SHP77 treated with DMSO at 0.1 percent for 48 hours (cell line): ENCODE data around the gene OASL.

ENCODE experiments used
- DNase-seq: peaks from one replicate; lab custom pipeline; 2025; lab: John Stamatoyannopoulos, UW

Gene OASL

DNA sequence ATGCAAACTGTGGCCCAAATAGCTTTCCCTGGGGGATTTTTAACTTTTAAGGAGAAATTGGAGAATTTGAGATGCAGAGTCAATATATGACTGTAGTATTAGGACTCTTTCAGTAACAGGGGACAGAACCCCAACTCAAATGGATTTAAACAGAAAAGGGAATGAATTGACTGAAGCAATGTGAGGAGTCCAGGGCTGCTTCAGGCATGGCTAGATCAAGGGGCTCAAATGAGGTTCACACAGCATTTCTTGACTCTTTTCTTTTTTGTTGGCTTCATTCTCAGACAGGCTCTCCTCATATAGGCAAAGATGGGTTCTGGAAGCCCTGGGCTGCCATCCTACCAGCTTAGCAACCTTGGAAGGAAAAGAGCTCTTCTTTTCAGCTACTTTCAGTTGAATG is 47.1 kb downstream of the OASL start:
- DNase-seq: no peak

DNA sequence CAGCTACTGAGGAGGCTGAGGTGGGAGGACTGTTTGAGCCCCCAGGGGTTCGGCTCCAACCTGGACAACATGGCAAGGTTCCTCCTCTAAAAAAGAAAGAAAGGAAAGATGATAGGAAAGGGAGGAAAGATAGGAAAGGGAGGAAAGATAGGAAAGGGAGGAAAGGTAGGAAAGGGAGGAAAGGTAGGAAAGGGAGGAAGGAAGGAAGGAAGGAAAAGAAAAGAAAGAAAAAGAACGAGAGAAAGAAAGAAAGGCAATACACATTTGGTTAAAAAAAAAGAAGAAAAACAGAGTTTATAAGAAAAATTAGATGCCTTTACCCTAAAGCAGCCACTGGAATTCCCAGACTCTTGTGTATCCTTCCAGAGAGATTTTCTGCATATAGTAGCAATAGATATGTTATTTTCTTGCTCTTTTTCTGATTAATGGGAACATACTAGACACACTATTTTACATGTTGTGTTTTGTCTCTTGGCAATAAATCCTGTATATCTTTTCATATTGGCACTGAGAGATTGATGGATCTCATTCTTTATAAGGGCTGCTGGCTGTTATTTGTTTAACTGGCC is 48.5 kb downstream of the OASL start:
- DNase-seq: no peak

DNA sequence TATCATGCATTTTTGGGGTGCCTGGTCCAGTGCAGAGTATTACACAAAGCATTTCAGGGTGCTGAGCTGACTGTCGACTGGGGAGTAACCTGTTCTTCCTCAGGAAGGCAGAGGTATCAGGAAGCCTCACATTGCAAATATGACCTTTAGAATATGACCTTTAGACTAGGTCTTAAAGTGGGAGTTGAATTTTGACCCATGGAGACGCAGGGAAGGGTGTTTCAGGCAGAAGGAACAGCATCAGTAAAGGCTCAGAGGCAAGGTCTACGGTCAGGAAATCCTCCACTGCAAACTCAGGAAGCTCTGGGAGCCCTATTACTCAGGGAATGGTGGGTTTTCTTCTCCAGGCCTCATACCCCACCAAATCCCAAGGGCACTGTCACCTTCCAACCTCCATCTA is 49.4 kb downstream of the OASL start:
- no peak for DNase-seq

DNA sequence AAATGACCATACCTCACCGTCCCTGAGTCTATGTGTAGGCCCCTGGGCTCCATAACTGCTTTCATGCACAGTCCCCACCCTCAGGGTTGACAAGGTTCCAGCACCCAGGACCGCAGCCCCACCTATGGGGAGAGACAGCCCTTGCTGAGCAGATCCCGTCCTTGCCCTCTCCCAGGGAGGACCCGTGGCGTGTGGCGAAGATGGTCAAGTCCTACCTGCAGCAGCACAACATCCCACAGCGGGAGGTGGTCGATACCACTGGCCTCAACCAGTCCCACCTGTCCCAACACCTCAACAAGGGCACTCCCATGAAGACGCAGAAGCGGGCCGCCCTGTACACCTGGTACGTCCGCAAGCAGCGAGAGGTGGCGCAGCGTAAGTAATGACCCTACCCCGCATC is 50.4 kb downstream of the OASL start:
- DNase-seq: no peak

DNA sequence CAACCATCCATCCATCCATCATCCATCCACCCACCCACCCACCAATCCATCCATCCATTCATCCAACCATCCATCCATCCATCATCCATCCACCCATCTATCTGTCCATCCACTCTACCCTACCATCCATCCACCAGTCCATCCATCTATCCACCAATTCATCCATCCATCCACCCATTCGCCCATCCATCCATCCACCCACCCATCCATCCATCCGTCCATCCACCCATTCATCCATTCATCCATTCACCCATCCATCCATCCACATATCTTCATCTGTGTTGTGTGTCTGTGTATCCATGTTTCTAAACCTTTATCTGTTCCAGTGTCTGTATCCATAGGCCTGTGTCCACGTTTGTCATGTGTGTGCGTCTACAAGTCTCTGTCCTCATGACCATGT is 50.8 kb downstream of the OASL start:
- no peak for DNase-seq

DNA sequence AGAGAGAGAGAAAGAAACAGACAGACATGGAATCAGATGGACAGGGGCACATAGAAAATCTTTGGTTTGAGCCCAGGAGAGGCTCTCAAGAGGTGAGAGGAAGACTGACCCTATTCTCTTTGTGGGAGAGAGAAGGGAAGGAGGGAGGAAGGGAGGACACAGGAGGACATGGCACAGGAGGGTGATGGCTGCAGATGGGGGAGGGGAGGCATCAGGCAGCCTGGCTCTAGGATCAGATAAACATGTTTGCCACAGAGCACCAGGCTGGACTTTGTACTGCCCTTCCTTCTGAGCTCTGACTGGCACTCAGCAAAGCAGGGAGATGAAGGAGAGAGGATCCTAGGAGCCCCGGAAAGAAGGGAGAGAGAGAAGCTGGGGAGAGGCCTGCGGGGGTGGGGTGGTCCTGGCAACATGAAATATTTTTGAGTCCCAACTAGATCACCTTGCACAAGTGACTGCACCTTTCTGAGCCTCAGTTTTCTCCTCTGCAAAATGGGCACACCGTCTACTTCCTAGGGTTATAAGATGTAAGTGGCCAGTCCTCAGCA is 54.6 kb downstream of the OASL start:
- DNase-seq: no peak

DNA sequence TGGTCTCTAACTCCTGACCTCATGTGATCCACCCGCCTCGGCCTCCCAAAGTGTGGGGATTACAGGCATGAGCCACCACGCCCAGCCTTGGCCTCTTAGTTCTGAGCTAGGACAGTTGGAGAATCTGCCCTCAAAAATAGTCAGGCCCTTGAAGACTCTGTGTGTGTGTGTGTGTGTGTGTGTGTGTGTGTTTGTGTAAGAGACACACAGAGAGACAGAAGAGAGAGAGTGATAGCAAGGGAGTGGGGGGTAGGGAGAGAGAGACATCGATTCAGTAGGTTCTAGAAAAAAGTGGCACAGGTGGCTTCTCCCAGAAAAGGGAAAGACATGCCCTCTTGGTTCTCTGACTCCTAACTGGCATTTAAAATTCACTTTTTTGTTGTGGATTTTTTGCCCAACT is 55.3 kb downstream of the OASL start:
- DNase-seq: no peak

DNA sequence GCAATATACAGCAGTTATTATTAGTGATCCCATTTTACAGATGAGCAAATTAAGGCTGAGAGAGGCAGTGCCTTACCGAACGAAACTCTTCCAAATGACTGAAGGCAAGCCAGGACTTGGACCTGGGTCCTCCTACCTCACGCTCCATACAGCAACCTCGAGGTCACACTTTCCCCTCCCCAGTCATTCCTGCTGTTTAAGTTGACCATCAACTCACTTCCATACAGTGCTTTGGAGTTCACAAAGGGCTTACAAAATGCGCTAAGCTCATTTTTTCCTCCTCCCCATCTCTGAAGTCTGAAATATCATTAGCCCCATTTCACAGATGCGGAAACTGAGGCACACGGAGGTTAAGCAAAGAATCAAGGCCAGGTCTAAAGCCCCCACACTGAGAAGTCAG is 56.4 kb downstream of the OASL start:
- no peak for DNase-seq

DNA sequence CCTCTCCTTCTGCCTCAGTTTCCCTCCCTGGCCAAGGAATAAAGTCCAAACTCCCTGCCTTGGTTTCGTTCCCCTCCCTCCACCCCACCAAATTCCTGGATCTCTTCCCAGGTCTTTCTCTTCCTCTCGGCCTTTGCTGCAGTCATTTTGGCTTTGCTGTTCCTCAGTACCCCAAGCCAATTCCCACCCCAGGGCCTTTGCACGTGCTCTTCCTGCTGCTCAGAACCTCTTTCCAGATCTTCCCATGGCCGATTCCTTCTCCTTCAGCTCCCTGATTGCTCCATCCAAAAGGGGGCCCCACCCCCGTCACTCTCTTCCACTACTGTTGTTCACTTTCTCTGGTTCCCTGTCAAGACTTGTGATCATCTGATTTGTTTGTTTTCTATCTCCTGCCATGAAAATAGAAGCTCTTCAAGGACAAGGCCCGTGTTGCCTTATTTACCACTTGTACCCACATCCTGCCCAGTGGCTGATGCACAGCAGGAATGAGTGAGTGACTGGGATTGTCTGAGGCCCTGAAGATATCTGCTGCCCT is 57.6 kb downstream of the OASL start:
- no peak for DNase-seq

DNA sequence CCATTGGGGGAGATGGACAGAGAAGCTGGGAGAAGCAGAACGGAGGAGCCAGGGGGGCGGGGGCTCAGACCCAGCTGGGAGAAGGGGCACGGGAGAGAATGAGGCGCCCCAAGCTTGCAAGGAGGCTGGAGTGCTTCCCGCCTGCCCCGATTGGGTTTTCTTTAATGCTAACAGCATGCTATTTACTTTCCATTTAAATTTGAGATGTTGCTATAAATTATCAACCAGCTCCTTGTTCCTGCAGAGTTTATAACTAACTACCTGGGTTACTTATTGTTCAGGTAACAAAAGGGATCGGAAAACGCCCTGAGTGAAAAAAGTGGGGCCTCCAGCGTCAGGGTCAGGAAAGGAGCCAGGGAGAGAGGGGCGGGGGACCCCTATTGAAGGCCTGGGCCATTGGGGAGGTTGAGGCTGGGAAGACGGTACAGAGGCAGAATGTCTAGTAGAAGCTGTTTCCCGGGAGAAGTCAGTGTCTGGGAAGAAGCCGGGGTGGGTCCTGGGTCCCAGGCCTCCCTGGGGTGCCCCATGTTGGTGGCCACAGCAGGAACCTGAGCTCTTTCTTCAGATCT is 58.2 kb downstream of the OASL start:
- no peak for DNase-seq

DNA sequence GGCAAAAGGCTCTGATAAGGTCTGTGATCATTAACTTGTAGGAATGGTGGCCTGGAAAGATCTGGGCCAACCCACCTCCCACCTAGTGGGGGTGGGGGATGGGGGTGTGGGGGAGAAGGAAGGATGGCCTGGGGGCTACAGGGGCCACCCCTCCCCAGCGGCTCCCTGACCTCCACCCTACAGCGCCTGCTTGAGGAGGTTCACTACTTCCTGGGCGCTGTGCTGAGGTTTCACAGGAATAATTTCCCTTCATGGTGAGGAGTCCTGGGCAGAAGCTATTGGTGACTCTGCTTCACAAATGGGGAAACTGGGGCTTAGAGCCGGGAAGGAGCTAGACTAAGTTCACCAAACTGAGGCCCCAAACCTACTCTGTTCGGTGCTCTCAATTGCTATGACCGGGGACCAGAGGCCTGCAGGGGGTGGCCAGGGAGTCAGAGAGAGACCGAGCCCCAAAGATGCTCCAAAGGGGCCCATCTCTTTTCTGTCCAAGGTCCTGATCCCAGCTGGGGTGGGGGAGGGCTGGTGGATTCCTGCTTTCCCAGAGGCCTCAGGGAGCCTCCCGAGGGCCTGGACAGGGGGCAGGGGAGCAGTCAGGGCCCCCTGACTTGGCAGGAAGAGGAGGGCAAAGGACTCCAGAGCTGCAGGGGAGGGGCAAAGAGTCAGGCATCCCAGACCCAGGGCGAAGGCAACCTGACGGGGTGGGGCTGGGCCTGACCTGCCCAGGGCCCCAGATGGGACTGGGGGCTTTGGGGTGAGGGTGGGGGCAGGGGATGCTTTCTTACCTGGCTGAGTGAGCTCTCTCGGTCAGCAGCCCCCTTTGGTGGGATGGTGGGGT is 59.0 kb downstream of the OASL start:
- no peak for DNase-seq

DNA sequence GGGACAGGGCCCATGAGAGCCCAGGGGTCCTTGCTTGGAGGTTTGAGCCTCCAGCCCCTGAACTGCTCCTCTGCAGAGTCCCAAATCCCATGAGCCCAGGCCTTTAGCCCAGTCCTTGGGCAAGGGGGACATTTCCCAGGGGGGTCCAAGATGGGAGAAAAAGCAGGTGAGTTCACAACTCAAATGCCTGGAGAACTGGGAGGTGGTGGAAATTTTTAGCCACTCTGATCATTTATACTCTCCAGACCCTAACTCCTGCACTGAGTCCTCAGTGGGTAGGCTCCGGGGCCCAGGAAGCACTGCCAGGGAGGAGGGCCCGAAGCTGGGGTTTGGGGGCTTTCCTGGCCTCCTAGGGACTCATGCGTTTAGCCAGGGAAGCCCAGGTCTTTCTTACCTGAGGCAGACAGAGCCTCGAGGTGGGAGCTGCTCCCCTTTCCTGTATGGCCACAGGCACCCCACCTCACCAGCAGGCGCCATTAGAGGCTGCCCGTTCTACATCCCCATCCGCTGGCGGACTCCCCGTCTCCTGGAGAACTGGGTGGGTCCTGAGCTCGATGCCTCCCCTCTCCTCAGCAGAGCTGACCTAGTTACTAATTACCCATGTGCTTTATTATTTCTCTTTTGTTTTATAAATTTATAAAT is 59.7 kb downstream of the OASL start:
- DNase-seq: no peak

DNA sequence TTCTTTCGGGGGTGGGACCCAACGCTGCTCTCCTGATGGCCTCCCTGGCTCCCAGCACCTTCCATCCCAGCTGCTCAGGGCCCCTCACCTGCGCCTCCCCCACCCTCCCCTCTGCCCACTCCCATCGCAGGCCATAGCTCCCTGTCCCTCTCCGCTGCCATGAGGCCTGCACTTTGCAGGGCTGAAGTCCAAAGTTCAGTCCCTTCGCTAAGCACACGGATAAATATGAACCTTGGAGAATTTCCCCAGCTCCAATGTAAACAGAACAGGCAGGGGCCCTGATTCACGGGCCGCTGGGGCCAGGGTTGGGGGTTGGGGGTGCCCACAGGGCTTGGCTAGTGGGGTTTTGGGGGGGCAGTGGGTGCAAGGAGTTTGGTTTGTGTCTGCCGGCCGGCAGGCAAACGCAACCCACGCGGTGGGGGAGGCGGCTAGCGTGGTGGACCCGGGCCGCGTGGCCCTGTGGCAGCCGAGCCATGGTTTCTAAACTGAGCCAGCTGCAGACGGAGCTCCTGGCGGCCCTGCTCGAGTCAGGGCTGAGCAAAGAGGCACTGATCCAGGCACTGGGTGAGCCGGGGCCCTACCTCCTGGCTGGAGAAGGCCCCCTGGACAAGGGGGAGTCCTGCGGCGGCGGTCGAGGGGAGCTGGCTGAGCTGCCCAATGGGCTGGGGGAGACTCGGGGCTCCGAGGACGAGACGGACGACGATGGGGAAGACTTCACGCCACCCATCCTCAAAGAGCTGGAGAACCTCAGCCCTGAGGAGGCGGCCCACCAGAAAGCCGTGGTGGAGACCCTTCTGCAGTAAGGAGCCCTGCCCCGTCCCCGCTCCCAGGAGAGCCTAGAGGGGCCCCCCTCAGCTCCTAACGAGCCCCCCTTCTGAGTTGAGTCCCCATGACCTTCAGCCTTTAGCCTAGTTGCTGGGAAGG is 60.5 kb downstream of the OASL start, which contains the start of gene HNF1A:
Gene HNF1A, plus strand, starts transcription at position 248 of the 924 bp plus-strand sequence. Its CDS starts 226 bp downstream, at position 474.
- no peak for DNase-seq

DNA sequence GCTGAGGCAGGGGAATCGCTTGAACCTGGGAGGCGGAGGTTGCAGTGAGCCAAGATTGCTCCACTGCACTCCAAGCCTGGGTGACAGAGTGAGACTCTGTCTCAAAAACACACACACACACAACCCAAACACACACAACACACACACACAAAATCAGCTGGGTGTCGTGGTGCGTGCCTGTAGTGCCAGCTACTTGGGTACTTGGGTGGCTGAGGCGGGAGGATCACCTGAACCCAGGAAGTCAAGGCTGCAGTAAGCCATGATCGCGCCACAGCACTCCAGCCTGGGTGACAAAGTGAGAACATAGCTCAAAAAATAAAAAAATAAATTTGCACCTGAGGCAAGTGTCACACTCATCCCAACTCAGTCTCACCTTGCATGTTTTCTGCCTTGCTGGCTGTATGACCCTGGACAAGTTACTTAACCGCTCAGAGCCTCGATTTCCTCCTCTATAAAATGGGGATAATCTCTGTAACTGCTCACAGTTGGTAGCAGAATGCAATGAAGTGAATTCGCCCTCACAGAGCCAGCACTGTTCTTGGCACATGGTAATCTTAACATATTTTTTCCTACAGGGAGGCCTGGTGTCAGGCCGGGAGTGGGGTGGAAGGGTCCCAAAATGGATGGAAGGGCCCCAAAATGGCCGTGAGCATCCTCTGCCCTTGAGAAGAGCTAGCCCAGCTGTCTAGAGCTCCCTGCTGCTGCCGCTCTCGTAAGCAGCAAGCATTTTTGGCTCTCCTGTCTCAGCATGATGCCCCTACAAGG is 61.3 kb downstream of the OASL start:
- DNase-seq: no peak

DNA sequence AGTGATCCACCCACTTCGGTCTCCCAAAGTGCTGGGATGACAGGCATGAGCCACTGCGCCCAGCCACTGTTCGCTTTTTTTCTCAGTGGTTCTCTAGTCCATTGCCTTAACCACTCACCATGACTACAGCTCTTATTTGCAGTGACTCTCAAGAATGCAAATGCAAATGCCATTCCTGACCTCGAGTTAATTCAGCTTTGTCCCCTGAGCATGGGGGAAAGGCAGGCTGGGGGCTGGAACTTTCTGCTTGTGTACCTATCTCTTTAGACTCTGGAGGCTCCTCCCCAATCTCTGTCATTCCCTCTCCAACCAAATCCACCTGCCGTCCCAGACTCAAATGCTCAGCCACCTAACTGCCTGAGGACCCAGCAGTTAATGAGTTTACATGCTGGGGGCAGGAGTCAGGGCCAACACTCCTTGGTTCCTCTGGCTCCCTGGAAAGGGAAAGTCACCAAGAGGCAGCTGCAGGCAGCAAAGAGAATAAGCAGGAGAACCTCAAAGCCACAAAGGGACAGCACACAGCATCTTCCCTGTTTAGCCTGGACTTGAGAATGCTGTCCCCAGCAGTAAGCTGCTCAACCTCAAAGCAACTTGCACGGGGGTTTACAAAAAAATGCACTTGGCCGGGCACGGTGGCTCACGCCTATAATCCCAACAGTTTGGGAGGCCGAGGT is 66.0 kb downstream of the OASL start:
- DNase-seq: no peak

DNA sequence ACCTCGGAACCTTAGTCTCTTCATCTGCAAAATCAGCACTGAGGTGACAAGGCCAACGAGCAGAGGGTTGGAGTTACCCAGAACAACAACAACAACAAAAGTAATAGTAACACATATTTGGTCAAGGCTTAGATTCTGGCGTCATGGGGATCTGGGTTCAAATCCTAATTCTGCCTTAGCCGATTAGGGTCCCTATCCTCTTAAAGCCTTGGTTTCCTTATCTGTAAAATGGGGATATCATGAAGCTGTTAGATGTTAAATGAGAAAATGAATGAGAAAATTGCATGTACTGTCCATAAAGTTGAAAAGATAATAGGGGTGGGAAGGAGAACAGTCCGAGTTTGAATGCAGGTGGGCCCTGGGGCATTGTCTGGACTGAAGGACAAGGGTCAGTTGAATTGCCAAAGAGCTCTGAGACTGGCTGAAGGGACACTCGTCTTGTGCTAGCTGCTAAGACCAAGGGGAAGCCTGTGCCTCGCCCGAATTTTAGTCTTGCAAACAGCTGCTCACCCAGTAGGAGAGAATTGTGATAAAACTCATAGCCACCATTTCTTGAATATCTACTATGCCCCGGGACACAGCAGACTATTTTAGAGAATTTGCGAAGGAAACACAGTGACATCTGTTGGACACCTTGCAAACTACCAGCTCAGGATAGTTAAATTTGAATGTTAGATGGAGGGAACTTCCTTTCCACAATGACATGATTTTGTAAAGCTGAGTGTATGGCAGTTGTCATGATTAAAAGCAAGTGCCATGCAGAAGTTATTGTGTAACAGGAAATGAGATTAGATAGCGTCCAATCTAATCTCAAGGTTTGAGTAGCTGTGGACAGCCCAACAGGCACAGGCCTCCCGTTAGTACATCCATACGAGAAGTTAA is 67.5 kb downstream of the OASL start:
- DNase-seq: peak; percentile 10

DNA sequence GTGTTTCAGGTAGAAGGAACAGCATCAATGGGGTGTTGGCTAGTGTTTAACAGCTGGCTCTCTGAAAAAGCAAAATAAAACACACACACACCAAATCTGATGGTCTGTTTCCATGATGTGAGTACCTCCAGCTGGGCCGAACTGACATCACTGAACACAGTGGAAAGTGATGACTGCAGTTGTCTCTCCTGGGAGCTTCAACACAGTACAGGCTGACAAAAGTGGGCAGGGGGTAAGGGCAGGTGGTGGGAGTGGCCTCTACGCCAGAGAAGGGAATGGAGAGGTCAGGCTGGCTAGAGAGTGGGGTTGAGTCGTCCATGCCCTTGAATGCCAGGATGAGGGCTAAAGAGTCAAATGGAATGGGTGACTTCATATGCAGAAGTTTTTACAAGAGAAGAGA is 68.7 kb downstream of the OASL start:
- no peak for DNase-seq
